HG03442 (cell line): Measurements from ENCODE around the gene EVL.

ENCODE experiments used
- ATAC-seq: cut with Tn5 transposase; IDR thresholded peaks from one replicate; pipeline ENCODE4 v1.9.1; 2021; ENCODE audit warnings: mild to moderate bottlenecking, moderate library complexity; ENCODE audit not compliant: unreplicated experiment

EVL gene

DNA sequence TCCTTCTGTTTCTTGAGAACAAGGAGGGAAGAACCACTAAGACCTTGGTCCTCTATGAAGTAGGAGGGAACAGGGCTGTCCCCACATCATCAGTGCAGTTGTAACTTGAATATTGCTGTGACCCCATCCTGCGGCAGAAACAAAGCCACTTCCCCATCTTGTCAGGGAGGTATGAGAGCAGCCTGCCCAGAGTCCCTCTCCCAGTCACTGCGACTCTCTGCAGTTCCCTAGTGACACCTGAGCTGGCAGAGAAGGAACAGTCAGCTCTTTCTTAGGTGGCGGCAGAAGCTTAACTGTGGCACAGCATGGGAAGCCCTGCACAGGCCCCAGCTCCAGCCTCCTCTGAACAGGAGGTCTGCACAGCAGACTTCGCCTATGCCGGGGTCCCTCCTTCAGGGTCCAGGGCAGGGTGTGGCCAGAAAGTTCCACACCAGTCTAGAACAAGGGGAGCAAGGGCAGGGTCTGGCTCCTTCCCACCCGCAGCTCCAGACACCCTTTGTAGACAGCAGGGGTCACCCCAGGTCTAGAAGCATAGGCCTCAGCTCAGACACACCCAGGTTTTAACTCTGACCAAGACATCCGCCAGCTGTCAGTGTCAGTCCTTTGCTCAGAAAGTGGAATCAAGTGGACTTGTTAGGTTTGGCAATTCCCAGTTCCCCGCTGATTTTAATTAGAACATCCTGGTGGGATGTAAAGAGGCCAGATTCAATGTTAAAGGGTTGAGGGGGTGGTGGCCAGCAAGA lies 57.4 kb downstream of the EVL start:
- no peak for ATAC-seq

DNA sequence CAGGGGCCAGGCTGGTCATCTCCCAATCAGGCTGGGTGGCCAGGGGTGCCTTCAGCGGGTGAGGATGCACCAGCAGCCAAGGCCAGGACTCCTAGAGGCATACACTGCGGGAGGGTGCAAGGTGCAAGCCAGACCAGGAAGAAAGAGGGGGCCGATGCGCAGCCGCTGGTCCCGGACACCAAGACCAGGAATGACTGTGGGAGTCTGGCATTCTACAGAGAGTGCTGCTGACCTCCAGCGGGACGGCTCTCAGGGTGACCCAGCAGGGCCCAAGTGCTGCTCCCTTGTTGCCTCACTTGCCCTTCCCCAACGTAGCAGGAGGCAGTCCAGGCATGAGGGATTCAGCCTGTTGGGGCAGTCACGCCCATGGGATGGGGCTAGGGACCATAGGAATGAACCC lies 58.4 kb downstream of the EVL start:
- ATAC-seq: no peak

DNA sequence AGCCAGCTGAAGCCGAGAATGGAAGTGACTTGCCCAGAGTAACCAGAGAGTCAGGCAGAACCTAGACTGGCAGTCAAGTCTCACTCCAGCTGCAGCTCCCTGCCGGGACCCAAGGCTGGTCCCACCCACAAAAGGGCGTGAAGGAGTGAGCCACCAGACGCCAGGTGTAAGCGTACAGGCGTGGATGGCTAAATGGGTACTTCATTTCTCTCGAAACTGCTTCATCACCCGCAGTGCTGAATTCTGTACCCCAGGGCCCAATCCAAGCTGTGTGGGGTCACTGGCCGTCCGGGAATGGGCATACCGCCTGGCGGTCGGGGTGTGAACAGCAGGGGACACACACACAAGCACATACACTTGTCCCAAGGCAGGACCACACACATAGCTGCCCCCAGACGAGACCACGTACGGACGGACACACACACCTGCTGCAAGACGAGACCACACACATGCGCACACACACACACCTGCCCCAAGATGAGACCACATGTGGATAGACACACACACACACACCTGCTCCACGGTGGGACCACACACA lies 59.4 kb downstream of the EVL start:
- ATAC-seq: no peak

DNA sequence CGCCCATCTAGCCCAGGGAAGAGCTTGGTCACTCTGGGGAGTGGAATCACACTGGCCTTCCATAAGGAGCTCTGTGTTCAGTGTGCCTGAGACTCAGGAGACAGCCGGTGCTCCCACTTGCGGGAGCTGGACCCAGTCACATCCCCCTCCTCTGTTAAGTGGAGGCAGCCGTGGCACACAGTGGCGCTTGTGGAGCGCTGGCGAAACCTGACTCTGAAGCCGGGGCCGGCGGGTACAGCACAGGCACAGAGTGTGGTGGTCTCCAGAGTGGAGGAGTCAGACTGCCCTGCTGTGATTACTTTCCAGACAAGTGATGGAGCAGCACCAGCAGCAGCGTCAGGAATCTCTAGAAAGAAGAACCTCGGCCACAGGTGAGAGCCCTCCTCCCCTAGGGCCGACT lies 61.2 kb downstream of the EVL start:
- no peak for ATAC-seq

DNA sequence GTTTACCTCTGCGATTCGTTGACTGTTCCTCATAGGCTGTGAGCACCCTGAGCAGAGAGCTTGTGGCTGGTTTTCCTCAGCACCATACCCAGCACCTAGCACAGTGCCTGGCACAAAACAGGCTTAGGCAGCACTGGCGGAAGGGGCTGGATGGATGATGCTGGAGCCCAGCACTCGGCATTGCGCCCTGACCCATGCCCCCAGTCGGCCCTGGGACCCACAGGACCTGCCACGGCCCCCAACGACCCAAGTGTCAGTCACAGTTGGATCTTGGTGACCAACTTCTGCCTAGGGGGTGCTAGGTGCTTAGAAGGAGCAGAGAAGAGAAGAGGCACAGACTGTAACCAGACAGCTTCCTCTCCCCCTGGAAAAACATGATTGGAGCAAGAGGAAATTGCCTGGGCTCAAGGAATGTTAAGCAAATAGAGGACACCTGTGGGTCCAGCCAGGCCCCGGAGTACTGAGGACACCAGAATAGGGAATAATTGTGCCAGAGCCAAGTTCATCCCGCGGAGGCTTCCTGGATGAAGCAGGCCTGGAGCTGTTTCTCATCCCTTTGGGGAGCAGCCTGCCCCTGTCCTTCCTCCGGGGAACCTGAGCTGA lies 62.7 kb downstream of the EVL start:
- ATAC-seq: no peak

DNA sequence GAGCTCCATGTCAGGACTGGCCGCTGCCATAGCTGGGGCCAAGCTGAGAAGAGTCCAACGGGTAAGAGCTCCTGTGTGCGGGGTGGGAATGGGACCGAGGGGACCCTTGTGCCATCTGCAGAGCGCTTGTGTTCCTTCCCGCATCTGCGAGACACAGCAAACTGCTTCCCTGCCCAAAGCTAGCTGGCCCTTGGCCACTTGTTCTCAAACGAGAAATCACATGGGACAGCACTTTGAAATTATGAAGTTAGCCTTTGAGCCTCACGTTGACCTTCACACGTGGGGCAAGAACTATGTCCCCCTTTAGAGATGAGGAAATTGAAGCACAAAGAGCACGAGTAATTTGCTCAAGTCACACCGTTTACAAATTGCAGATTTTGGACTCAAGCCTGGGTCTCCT lies 63.5 kb downstream of the EVL start:
- ATAC-seq: no peak

DNA sequence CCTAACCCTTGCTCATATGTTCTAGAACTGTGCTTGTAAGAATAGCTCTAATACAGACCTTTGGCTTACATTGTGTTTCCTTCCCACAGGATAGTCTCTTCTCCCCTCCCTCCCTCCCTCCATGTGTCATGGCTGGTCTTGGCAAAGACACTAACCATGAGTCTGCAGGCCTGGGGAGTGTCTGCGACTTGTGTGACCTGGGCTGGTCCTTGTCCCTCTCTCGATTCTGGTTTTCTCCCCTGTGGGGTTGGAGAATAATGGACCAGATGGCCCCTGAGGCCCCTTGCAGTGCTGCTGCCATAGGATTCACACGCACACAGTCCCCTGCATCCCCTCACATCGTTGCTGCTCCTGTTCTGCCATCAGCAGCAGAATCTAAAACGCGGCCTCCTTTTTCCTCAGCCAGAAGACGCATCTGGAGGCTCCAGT lies 64.0 kb downstream of the EVL start:
- ATAC-seq: no peak

DNA sequence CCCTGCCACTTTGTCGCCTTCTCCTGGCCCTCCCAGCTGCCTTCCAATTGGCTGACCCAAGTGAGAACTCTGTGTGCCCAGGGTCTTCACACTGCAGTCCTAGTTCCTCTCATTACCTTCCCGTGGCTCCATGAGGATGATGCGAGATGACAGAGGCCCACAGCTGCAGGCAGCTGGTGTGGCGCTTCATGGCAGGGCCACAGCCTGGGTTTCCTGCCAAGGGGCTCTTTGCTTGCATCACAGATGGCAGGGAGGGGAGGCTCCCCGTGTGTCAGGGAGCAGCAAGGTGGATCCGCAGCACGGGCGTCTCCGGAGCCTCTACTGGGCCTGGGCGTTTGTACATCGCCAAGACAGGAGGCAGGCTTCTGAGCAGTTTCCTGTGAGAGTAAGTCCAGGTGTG lies 65.3 kb downstream of the EVL start:
- ATAC-seq: no peak

DNA sequence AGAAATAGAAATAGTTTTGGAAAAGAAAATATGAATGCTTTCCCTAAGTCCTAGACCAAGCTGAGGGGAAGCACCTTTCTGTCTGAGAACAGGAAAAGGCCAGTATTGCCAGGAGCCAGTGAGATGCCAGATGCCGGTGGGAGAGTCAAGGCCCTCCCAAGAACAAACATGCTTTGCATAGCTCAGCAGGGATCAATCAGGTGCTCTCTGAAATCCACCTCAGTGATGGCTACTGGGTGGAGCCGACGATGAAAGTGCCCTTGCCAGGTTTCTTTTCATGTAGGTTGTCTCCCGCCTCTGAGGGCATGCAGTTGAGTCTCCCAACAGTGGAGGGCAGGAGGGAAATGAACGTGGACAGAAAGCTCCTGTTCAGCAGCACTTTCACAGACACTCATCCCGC lies 66.0 kb downstream of the EVL start:
- ATAC-seq: no peak

DNA sequence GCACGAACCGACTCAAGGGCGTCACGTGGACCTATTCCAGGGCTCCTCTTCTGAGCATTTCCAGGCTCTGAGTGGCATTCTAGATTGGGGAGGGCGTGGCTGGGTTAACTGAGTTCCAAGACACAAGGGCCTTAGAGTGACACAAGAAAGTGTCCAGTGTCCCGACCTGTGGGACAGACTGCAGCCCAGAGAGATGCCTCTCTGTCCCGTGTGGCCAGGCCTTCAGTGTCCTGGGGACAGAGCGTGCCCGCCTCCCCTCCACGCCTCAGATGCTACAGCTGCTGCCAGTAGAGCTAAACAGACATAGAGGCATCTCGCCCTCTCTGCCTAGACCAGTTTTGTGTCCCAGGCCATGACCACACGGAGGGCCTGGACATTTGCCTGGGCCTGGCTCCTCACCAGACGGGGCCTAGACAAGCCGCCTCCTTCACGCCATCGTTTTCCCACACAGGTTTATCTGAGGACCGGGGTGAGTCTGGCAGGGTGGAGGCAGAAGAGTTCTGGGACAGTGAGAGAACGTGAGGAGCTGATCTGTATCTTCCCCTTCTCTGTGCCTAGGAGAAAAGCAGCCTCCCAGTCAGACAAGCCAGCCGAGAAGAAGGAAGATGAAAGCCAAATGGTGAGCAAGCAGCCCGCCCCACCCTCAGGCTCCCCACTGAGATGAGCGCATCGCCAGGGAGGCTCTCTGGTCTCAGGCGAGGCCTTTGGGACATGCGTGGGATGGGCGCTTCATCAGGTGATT lies 67.1 kb downstream of the EVL start:
- no peak for ATAC-seq

DNA sequence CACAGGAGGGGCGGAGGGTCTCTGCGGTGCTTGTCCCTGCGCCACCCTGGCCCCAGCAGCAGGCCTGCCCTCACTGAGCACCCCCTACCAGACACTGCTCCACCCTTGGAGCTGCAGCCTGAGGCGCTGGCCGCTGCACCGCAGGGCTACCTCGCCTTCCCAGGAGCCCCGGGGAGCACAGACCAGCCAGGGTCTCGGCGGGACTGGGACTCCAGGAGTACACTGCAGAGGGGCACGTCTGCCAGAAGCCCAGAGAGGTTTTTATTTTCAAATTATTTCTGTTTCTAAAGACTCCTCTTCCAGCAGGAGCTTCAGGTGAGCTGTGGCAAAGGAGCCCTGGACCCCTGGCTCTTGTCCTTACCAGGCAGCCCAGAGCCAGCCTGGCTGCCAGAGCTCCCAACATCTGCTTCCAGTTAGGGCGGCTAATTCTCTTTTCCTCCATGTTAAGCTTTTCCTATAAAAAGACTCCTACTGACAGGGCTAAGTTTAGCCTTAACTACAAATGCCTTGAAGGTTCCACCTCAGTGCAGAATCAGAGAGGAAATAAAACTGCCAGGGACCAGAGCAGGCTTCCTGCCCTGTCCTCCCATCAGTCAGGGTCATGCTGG lies 67.8 kb downstream of the EVL start:
- no peak for ATAC-seq

DNA sequence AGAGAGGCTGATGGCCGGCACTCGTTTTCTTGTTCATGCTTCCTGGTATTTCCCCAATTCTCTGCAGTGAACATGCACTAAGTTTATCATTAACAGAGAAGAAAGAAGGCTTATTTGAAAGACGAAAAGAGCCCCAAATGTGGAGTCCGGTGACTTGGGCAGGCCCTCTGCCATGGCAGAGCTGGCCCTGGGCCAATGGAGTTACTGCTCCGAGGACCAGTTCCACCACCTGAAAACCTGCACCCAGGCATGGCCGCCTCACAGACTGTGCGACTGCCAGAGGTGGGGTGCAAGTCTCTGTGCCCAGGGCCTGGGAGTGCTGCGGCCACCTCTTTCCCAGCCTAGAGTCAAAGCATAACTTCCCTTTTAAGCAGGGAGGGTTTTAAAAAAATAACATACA lies 69.4 kb downstream of the EVL start:
- no peak for ATAC-seq

DNA sequence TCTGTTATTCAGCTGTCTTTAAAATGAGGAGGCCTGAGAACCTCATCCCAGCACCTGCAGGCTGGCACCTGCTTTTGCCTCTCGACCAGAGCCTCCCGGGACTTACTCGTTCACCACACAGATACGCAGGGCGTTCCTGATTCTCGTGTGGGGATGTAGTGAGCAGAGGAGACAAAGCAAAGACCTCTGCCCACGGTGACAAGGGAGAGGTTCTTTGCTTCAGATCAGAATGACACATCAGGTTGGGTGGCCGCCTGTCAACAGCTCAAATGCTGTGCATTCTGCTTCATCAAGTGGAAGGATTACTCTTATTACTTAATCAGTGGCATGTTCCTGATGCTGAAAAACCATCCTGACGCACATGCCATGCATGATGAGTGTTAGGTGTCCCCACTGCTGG lies 69.9 kb downstream of the EVL start:
- ATAC-seq: no peak

DNA sequence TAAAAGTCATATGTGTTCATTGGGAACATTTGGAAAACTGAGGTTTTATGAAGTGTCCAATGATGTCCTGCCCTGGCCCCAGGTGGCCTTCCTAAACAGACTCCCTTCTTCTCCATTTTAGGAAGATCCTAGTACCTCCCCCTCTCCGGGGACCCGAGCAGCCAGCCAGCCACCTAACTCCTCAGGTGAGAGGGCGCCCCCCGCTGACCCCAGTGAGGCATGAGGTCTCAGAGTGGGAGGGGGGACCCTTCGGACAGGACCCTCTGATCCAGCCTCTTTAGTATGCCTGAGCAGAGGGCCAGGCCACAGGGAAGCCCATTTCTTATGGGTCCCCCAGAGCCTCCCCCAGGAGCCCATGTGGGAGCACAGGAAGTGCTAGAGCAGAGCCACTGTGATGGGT lies 70.6 kb downstream of the EVL start:
- no peak for ATAC-seq

DNA sequence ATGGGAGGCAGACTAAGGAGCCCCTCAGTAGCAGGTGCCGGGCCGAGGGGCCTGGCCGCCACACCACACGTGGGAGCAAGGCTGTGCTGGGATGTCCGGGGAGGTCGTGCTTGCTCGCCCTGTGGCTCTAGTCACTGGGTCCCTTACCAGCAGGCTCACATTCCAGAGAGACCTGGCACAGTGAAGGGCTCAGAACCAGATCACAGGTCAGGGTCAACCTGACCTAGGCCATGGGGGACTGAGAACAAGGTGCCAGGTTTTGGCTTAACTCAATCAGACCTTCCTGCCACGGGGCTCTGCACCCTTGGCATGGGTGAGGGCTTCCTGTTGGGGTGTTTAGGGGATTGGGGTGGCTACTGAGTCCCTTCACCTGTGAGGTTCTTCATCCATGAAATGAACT lies 72.0 kb downstream of the EVL start:
- ATAC-seq: no peak

DNA sequence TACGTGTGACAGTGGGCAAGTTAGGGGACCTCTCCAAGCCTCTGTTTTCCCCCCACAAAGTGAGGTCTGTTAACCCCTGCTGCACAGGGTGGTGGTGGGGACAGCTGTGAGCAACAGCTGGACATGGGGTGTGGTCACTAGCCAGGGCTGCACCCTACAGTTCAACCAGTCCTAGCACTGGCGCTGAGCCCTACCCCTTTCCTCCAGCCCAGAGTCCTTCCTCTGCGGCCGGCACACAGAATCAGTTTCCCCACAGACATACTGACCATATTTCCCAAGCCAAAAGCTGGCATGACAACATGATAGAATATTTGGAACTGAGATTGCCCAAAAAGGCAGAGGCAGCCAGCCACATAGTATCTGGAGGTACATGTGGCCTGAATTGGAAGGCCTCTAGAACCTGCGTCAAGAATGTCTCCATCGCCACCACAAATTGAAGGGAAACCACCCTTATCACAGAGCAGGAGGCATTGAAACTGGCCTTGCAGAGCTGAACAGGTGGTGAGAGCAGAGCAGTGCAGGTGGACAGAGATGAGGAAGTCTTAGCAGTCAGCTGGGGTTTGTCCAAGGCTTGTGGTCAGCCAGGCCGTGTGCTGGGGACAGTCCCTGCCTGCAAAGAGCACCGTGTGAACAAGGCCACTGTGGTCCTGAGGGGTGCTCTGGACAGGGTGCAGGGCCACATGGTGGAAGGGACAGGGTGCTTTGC lies 73.0 kb downstream of the EVL start:
- no peak for ATAC-seq

DNA sequence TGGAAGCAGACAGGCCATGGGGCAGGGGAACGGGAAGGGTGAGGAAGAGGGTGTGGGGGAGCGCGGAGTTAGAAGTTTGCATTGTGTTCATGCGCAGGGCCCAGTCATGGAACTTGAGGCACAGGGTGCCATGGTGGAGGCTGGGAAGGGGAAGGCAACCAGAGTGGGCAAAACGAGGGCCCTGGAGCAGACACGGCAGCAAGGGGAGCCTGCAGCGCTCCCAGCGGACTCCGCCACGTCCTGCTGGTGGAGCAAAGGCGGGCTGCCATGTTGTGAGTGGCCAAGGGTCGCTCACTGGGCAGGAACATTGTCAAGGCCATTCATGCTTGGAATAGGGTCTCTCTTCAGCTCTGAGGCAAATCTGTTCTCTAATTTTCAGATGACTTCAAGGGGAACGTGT lies 73.7 kb downstream of the EVL start:
- no peak for ATAC-seq

DNA sequence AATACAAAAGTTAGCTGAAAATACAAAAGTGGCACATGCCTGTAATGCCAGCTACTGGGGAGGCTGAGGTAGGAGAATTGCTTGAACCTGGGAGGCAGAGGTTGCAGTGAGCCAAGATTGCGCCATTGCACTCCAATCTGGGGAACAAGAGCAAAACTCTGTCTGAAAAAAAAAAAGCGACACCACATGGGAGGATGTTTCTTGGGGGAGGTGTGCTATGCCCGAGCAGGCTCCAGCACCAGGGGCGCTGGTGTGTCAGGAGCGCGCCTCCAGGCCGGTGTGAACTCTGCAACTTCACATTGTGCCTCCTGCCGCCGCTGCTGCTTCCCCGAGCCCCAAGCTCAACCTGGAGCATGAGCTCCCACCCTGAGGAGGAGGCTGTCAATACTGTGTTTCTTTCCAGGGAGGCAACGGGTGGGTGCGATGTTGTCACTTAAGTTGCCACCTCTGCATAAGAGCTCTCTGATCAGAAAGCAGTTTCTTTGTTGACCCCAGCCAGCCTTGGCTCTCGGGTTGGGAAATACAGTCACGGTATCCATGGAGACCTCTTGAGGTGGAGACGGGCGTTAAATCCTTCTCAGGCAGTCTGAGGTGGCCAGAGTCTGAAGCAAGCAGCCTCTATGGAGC lies 75.3 kb downstream of the EVL start:
- ATAC-seq: no peak

DNA sequence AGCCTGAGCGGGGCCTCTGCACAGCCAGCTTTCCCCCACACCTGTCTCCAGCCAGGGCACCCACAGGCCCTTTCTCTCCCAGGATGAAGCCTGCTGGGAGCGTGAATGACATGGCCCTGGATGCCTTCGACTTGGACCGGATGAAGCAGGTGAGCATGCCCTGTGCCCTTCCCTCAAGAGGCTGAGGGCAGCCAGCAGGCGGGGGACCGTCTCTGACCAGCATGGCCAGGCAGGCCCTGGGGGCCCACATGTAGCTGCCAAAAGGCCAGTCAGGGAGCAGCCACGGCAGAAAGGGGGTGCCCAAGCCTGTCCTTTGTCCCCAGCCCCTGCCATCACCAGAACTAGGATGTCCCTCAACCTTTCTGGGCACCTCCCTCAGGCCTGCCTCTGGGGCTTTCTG lies 75.9 kb downstream of the EVL start:
- no peak for ATAC-seq
